ENCODE measurements around the gene EXOC3L4.

The EXOC3L4 gene

GRCh38 chr14:103091041-103091882, 3.3 kb upstream of the EXOC3L4 start:
- DNase-seq (ENCODE audit: low read depth): peak; percentile 64

- DNase-seq (ENCODE audit: low read depth): no peak
Observed at GRCh38 chr14:103091883-103092222, 2.7 kb upstream of the EXOC3L4 start.

- no peak for DNase-seq (ENCODE audit: low read depth)
Observed at GRCh38 chr14:103093856-103094405, 594 bp upstream of the EXOC3L4 start.

- no peak for DNase-seq (ENCODE audit: low read depth)
Observed at GRCh38 chr14:103095210-103095778, 769 bp downstream of the EXOC3L4 start.

- DNase-seq (ENCODE audit: low read depth): no peak
Observed at GRCh38 chr14:103096387-103096786, 1.9 kb downstream of the EXOC3L4 start.

- no peak for DNase-seq (ENCODE audit: low read depth)
Observed at GRCh38 chr14:103097244-103097993, 2.9 kb downstream of the EXOC3L4 start.

GRCh38 chr14:103097994-103098957, 3.8 kb downstream of the EXOC3L4 start:
- DNase-seq (ENCODE audit: low read depth): no peak

GRCh38 chr14:103099081-103099732, 4.7 kb downstream of the EXOC3L4 start:
- DNase-seq (ENCODE audit: low read depth): no peak

GRCh38 chr14:103099733-103100280, 5.3 kb downstream of the EXOC3L4 start:
- no peak for DNase-seq (ENCODE audit: low read depth)

- DNase-seq (ENCODE audit: low read depth): no peak
Observed at GRCh38 chr14:103100281-103101121, 6.0 kb downstream of the EXOC3L4 start.

GRCh38 chr14:103101257-103101962, 6.9 kb downstream of the EXOC3L4 start:
- no peak for DNase-seq (ENCODE audit: low read depth)

GRCh38 chr14:103101963-103102688, 7.6 kb downstream of the EXOC3L4 start:
- no peak for DNase-seq (ENCODE audit: low read depth)

GRCh38 chr14:103102689-103103260, 8.2 kb downstream of the EXOC3L4 start:
- no peak for DNase-seq (ENCODE audit: low read depth)

GRCh38 chr14:103103461-103104388, 9.2 kb downstream of the EXOC3L4 start:
- no peak for DNase-seq (ENCODE audit: low read depth)

- no peak for DNase-seq (ENCODE audit: low read depth)
Observed at GRCh38 chr14:103104389-103104653, 9.8 kb downstream of the EXOC3L4 start.

- DNase-seq (ENCODE audit: low read depth): peak; percentile 56
Observed at GRCh38 chr14:103104654-103105452, 10.3 kb downstream of the EXOC3L4 start.

All from T follicular helper cell (primary cell).